ENCODE measurements around the gene RAMP1.

The RAMP1 gene

DNA sequence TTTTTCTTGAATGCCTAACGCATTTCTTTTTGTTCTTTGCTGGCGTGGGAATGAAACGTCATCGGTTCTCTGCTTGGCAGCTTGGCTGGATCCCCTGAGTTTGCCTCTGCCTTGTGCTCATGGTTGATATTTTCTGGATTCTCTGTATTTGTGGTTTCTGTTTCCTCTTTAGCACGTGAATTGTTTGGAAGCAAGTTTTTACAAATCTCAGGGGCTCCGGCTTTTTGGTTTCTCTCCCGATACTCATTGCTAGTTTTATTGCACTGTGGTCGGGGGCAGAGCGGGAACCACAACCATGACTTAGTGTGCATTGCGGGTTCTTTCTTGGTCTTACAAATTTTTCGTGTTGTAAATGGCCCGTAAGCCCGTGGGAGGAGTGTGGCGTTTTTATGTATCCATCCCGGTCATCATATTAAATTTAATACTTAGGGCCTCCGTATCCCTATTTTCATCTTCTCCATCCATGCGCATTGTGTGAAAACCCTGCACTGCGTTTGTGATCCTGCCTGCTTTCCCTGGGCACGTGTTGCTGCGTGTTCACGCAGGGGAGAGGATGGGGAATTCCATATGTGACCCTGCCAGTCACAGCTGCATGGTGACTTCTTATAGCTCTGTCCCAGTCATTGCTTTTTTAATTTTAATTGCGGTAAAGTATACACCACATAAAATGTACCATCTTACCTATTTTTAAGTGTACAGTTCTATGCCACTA lies 9.4 kb downstream of the RAMP1 start:
- Mint-ChIP-seq H3K4me1 (peaks cover 38% of the 10 kb centered on the region), H3K4me3 (no peak overlapping the region), H3K27me3 (ENCODE audit: low read depth) (peaks cover 19% of the 10 kb centered on the region), H3K36me3 (ENCODE audit: low read depth) (no peaks in the 10 kb centered on the region), H3K9me3 (no peaks in the 10 kb centered on the region), H3K27ac (peak overlapping the region in 1 of 3 experiments; percentile 38)
- TF ChIP-seq, protein P1, sequence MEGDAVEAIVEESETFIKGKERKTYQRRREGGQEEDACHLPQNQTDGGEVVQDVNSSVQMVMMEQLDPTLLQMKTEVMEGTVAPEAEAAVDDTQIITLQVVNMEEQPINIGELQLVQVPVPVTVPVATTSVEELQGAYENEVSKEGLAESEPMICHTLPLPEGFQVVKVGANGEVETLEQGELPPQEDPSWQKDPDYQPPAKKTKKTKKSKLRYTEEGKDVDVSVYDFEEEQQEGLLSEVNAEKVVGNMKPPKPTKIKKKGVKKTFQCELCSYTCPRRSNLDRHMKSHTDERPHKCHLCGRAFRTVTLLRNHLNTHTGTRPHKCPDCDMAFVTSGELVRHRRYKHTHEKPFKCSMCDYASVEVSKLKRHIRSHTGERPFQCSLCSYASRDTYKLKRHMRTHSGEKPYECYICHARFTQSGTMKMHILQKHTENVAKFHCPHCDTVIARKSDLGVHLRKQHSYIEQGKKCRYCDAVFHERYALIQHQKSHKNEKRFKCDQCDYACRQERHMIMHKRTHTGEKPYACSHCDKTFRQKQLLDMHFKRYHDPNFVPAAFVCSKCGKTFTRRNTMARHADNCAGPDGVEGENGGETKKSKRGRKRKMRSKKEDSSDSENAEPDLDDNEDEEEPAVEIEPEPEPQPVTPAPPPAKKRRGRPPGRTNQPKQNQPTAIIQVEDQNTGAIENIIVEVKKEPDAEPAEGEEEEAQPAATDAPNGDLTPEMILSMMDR (IDR thresholded peaks at IDR 0.05; ENCODE audit: unreplicated experiment in 3 of 3) = no peak

DNA sequence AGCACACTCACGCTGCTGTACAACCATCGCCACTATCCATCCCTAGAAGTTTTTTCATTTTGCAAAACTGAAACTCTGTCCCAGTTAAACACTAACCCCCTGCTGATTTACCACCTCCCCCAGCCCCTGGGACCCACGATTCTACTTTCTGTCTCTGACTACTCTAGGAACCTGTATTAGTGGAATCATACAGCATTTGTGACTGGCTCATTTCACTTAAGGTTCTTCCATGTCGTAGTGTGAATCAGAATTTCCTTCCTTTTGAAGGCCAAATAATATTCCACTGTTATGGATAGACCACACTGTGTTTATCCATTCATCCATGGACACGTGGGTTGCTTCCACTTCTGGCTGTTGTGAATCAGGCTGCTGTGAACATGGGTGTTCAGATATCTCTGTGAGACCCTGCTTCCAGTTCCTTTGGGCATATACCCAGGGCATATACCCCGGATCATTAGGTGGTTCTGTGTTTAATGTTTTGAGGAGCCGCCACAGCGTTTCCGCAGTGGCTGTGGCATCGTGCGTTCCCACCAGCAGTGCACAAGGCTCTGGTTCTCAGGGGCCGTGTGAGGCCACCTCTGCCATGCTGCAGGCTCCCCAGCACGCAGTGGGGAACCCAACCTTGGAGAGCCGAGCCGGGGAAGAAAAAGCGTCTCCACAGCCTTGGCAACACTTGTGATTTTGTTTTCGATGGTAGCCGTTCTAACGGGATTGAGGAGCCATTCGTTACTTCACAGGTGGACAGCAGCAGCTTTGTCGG lies 10.1 kb downstream of the RAMP1 start:
- peaks cover 38% of the 10 kb centered on the region for H3K4me1 Mint-ChIP-seq
- H3K27me3 Mint-ChIP-seq (ENCODE audit: low read depth) = peaks cover 15% of the 10 kb centered on the region
- H3K9me3 Mint-ChIP-seq = no peaks in the 10 kb centered on the region
- TF ChIP-seq, protein P1 (IDR thresholded peaks at IDR 0.05; ENCODE audit: unreplicated experiment in 3 of 3) = no peak
- H3K36me3 Mint-ChIP-seq (ENCODE audit: low read depth) = no peaks in the 10 kb centered on the region
- H3K4me3 Mint-ChIP-seq = no peak overlapping the region
- no peak overlapping the region for H3K27ac Mint-ChIP-seq

DNA sequence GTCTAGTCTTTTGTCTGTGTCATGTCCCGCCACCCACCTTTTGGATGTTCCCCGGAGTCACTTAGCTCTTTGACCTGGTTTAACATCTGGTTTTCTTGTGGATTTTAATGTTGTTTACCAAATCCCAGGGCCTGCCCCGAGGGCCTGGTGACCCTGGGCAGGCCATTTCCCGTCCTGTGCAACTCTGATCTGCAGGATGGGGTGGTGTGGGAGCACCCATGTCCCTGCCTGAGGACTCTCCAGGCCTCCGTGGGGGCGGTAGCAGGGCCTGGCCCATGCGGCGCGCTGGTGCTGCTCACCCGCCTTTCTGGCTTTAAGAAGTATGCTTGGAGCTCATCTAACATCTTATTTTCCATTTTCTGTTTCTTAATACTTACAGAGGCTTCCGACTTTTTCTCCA lies 10.7 kb downstream of the RAMP1 start:
- no peaks in the 10 kb centered on the region for H3K36me3 Mint-ChIP-seq (ENCODE audit: low read depth)
- H3K27me3 Mint-ChIP-seq (ENCODE audit: low read depth) = peaks cover 10% of the 10 kb centered on the region
- H3K4me3 Mint-ChIP-seq = no peak overlapping the region
- no peak overlapping the region for H3K27ac Mint-ChIP-seq
- TF ChIP-seq, protein P1 (IDR thresholded peaks at IDR 0.05; ENCODE audit: unreplicated experiment in 3 of 3) = no peak
- H3K9me3 Mint-ChIP-seq = no peaks in the 10 kb centered on the region
- peaks cover 38% of the 10 kb centered on the region for H3K4me1 Mint-ChIP-seq

DNA sequence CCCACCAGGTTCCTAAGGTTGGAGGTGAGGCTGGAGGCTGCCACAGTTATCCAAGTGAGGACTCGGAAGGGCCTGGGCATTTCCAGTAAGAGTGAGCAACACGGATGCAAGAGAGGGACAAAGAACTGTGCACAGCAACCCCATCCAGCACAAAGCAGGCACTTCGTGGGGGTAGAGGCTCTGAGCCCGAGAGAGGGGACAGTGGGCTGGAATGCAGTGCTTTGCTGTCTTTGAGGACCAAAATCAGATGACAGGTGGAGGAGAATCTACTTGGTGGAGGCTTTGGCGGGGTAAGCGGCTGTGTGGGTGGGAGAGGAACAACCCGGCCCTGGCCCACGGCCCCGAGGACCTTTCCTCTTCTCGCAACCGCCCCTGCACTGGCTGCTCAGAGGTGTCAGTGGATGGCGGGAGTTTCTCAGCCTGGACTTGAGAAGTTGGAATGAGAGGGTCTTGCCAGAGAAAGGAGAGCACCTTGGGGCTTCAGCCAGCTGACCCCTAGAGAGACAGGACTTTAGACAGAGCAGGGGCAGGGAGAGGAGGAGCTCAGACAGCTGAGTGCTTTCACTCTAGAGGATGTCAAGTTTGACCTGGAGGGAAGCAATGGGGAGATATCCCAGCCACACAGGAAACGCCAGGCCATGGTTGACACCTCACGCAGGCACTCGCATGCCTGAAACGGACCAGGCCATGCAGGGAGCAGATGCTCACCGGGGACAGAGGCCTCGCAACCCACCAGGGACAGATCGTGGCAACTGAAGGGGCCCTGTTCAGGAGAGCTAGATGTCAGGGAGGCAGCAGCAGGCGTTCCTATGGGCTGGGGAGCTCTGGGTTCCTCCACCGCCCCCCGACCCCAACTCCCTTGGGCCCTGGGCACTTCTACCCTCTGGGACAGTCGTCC lies 11.6 kb downstream of the RAMP1 start:
- Mint-ChIP-seq H3K9me3 (no peaks in the 10 kb centered on the region), H3K4me3 (no peak overlapping the region), H3K36me3 (ENCODE audit: low read depth) (no peaks in the 10 kb centered on the region), H3K27me3 (ENCODE audit: low read depth) (peaks cover 4% of the 10 kb centered on the region), H3K27ac (no peak overlapping the region), H3K4me1 (peaks cover 31% of the 10 kb centered on the region)
- TF ChIP-seq, protein P1 (IDR thresholded peaks at IDR 0.05; ENCODE audit: unreplicated experiment in 3 of 3) = no peak

DNA sequence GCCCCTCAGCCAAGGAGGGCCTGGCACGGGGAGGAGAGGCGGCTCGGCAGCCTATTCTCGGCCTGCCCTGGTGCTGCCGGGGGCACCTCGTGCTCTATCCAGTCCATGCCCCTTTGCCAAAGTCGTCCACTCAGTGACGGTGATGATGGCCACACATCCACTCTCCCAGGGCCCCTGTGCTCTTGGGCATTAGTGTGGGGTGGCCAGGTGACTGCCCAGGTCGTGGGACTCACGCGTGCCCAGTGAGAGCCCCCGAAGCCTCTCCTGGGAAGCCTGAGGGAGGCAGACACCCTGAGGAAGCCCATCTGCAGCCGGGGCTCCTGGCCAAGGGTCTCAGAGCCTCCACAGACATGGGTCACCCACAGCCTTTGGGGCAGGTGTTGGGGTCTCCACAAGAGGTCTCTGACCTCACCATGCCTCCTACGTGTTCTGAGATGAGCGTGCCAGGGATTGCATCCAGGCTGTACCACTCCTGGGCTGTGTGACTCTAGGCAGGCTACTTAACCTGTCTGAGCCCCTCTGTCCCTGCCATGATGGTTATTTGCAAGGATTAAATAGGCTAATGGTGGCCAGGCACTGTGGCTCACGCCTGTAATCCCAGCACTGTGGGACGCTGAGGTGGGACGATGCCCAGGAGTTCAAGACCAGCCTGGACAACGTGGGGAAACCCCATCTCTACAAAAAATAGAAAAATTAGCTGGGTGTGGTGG lies 12.9 kb downstream of the RAMP1 start:
- Mint-ChIP-seq H3K36me3 (ENCODE audit: low read depth) (no peaks in the 10 kb centered on the region), H3K27ac (no peak overlapping the region), H3K4me1 (peaks cover 25% of the 10 kb centered on the region), H3K27me3 (ENCODE audit: low read depth) (peaks cover 4% of the 10 kb centered on the region), H3K9me3 (no peaks in the 10 kb centered on the region), H3K4me3 (no peak overlapping the region)
- TF ChIP-seq, protein P1 (IDR thresholded peaks at IDR 0.05; ENCODE audit: unreplicated experiment in 3 of 3) = no peak

All from nephron (organoid).